ENCODE results near the gene HCLS1. TPM values are rescaled to one million over a fixed set of nuclear protein-coding genes. Genes with fewer than 3 reads are reported as not detected.
"Not testable (repeated sequence)": the region's sequence is repeated elsewhere in the genome, so short reads cannot be mapped to it uniquely, and the experiment has no call there.

HCLS1 gene, protein sequence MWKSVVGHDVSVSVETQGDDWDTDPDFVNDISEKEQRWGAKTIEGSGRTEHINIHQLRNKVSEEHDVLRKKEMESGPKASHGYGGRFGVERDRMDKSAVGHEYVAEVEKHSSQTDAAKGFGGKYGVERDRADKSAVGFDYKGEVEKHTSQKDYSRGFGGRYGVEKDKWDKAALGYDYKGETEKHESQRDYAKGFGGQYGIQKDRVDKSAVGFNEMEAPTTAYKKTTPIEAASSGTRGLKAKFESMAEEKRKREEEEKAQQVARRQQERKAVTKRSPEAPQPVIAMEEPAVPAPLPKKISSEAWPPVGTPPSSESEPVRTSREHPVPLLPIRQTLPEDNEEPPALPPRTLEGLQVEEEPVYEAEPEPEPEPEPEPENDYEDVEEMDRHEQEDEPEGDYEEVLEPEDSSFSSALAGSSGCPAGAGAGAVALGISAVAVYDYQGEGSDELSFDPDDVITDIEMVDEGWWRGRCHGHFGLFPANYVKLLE
- total RNA-seq = 100 to 1,000 TPM; 316 to 318 TPM

GRCh38 chr3:121660356-121661171 lies at the start of gene HCLS1:
Gene HCLS1 (minus strand): TSS chr3:121660903. CDS start chr3:121658347, 2,556 bp downstream.
- H3K27ac Mint-ChIP-seq = peak within 1 kb of the TSS; percentile 100
- no peaks in the 10 kb centered on the region for H3K9me3 Mint-ChIP-seq
- H3K27me3 Mint-ChIP-seq = no peaks in the 10 kb centered on the region
- ATAC-seq (ENCODE audit: low read depth) (peak; percentile 86), DNase-seq (peak; percentile 80)
- POLR2A ChIA-PET = interaction anchor here (0.5 to 2.8 kb wide), 16 partner anchors 9 to 756 kb away, joined by 3 to 23 read pairs (median 4); partner anchors contain the start of genes FAM162A, GOLGB1, POLQ and WDR5B
- H3K4me1 Mint-ChIP-seq = peaks cover 44% of the 10 kb centered on the region
- peaks cover 65% of the 10 kb centered on the region for H3K36me3 Mint-ChIP-seq
- H3K4me3 Mint-ChIP-seq = peak within 1 kb of the TSS; percentile 96

GRCh38 chr3:121710347-121710746 lies 49.6 kb upstream of the HCLS1 start:
- ATAC-seq (ENCODE audit: low read depth) (no peak), DNase-seq (no peak)
- Mint-ChIP-seq H3K27me3 (no peaks in the 10 kb centered on the region), H3K4me3 (no peak overlapping the region), H3K9me3 (no peaks in the 10 kb centered on the region), H3K4me1 (no peaks in the 10 kb centered on the region), H3K36me3 (peaks cover 42% of the 10 kb centered on the region), H3K27ac (no peak overlapping the region)
- POLR2A ChIA-PET = no interaction called here

DNA sequence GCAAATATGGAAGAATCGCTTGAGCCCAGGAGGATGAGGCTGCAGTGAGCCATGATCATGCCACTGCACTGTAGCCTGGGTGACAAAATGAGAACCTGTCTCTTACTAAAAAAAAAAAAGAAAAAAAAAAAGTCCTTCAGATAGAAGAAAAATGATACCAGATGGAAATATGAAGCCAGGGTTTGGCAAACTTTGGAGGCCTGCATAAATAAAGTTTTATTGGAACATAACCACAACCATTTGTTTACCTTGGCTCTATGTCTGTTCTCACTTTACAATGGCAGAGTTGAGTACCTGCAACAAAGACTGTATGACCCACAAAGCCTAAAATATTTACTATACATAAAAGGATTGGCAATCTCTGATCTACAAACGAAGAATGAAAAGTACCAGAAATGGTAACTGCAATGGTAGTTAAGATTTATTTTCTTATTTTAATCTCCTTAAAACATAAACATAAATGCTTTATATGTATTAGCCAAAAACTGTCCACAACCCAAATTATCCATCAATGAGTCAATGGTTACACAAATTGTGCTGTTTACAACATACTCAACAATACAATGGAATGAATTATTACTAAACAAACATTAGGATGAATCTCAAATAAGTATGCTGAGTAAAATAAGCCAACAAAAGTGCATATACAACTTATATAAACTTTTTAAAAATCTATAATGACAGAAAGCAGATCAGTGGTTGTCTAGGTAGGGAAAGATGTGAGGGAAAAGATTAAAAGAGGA lies 47.0 kb upstream of the HCLS1 start:
- Mint-ChIP-seq H3K27ac (no peak overlapping the region), H3K36me3 (peaks cover 43% of the 10 kb centered on the region), H3K4me3 (no peak overlapping the region), H3K9me3 (no peaks in the 10 kb centered on the region), H3K4me1 (no peaks in the 10 kb centered on the region), H3K27me3 (no peaks in the 10 kb centered on the region)
- ATAC-seq (ENCODE audit: low read depth) = no peak
- POLR2A ChIA-PET = interaction anchor here (0.7 kb wide), 1 partner anchor 47 kb away, joined by 5 read pairs; the partner anchor contains the start of gene HCLS1
- no peak for DNase-seq

DNA sequence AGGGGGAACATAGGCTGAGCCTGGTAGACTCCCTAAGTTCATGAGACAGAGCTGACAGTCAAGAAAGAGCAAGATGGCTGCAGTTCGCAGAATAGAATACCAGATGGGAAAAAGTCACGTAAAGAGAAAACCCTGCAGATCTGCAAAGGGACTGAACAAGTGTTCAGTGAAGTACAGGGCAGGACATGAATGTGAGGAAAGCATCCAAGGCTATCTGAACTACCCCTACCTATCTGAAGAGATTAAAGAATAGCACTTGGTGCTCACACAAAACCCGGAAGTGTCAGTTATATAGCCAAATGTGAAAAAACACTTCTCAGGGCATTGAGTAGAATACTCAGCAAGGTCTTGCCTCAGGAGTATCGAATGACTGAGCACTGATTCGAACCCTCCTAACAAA lies 44.8 kb upstream of the HCLS1 start:
- Mint-ChIP-seq H3K36me3 (peaks cover 43% of the 10 kb centered on the region), H3K27me3 (no peaks in the 10 kb centered on the region), H3K27ac (no peak overlapping the region), H3K4me1 (no peaks in the 10 kb centered on the region), H3K4me3 (no peak overlapping the region), H3K9me3 (no peaks in the 10 kb centered on the region)
- DNase-seq (no peak), ATAC-seq (ENCODE audit: low read depth) (no peak)
- POLR2A ChIA-PET = interaction anchor here (0.6 kb wide), 1 partner anchor 159 kb away, joined by 3 read pairs; no protein-coding TSS in a partner anchor

DNA sequence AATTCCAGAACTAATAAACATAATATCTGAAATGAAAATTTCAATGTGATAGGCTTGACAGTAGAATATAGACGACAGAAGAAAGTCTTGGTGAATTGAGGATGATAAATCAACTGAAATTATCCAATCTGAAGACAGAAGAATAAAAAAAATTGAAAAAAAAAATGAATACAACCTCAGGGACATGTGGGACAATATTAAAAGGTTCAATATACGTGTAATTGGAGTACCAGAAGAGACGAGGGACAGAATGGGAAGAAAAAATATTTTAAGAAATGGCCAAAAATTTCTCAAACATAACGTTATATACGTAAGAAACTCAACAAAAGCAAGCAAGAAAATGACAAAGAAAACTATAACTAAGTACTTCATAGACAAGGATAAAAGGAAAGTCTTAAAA lies 43.3 kb upstream of the HCLS1 start:
- Mint-ChIP-seq H3K36me3 (peaks cover 35% of the 10 kb centered on the region), H3K27ac (no peak overlapping the region)

DNA sequence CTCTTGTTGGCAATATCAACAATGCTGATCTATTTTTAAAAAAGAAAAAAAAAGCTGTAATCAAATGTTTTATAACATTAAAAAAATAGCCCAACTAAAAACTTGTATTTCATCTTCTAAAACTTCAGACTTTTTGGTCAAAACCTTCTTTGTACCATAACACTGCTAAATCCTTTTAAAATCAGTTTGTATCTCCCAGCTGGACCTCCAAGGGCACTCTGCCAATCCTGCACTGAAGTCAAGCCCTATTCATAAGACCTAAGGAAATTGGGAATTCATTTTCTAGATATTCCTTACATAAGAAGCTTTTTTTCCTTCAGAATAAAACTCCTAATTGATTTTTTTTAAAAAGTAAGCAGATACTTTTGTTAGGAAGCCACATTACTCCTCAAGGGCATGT lies 38.2 kb upstream of the HCLS1 start:
- no peaks in the 10 kb centered on the region for H3K4me1 Mint-ChIP-seq
- no peak overlapping the region for H3K4me3 Mint-ChIP-seq
- DNase-seq = no peak
- H3K36me3 Mint-ChIP-seq = peaks cover 23% of the 10 kb centered on the region
- ATAC-seq (ENCODE audit: low read depth) = no peak
- no peaks in the 10 kb centered on the region for H3K27me3 Mint-ChIP-seq
- POLR2A ChIA-PET = no interaction called here
- H3K27ac Mint-ChIP-seq = no peak overlapping the region
- H3K9me3 Mint-ChIP-seq = no peaks in the 10 kb centered on the region

More for the DNA sequence above, 43.3 kb upstream of the HCLS1 start:
- Mint-ChIP-seq H3K4me3 (no peak overlapping the region), H3K4me1 (no peaks in the 10 kb centered on the region), H3K27me3 (no peaks in the 10 kb centered on the region), H3K9me3 (no peaks in the 10 kb centered on the region)
- no peak for DNase-seq
- POLR2A ChIA-PET = no interaction called here
- ATAC-seq (ENCODE audit: low read depth) = no peak

DNA sequence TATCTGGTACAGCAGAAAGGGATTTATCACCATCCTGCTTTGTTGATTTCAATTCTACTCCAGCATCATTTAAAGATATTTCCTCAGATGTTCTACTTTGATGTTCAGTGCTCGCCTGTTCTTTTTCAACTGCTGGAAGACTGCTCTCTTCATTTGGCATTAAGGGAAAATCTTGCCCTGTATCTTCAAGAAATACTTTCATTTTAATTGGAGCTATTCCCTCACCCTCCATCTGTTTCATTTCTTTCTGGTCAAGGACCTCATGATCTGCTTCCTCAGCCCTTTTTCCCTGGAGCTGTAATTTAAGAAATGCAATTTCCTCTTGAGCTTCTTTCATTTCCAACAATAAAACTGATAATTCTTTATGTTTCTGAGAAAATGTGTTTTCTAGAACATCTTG lies 37.8 kb upstream of the HCLS1 start:
- ATAC-seq (ENCODE audit: low read depth) (no peak), DNase-seq (no peak)
- Mint-ChIP-seq H3K27me3 (no peaks in the 10 kb centered on the region), H3K9me3 (no peaks in the 10 kb centered on the region), H3K4me3 (no peak overlapping the region), H3K36me3 (peaks cover 19% of the 10 kb centered on the region), H3K4me1 (no peaks in the 10 kb centered on the region), H3K27ac (no peak overlapping the region)
- POLR2A ChIA-PET = no interaction called here

DNA sequence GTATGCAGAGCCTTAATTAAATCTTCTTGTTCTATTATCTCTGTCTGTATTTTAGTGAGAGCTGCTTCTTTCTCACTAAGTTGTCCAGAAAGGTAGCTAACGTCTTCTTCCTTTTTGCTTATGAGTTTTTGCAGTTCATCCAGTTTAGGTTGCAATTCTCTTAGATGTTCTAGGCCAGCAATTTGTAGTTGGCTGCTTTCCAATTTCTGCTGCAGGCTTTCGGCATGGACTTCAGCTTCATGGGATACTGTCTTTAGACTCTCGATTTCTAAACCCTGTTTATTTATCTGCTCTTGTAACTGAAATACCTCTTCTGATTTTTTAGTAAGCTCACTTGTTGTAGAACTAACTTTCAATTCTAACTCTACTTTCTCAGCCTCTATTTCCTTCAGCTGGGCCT lies 35.5 kb upstream of the HCLS1 start:
- POLR2A ChIA-PET = no interaction called here
- H3K4me1 Mint-ChIP-seq = peaks cover 4% of the 10 kb centered on the region
- ATAC-seq (ENCODE audit: low read depth) (no peak), DNase-seq (no peak)
- no peaks in the 10 kb centered on the region for H3K9me3 Mint-ChIP-seq
- H3K4me3 Mint-ChIP-seq = no peak overlapping the region
- H3K27ac Mint-ChIP-seq = no peak overlapping the region
- H3K27me3 Mint-ChIP-seq = no peaks in the 10 kb centered on the region
- peaks cover 30% of the 10 kb centered on the region for H3K36me3 Mint-ChIP-seq

- DNase-seq (no peak), ATAC-seq (ENCODE audit: low read depth) (no peak)
- no peak overlapping the region for H3K27ac Mint-ChIP-seq
- POLR2A ChIA-PET = interaction anchor here (0.6 to 2.2 kb wide), 3 partner anchors 32 to 1509 kb away, joined by 3 to 16 read pairs (median 4); partner anchors contain the start of genes HCLS1 and SEC22A
- no peak overlapping the region for H3K4me3 Mint-ChIP-seq
- H3K4me1 Mint-ChIP-seq = peaks cover 11% of the 10 kb centered on the region
- H3K36me3 Mint-ChIP-seq = peaks cover 34% of the 10 kb centered on the region
- H3K9me3 Mint-ChIP-seq = no peaks in the 10 kb centered on the region
- no peaks in the 10 kb centered on the region for H3K27me3 Mint-ChIP-seq
These were observed 31.5 kb upstream of the HCLS1 start for GRCh38 chr3:121692010-121692699.

GRCh38 chr3:121690777-121691405 lies 30.2 kb upstream of the HCLS1 start:
- Mint-ChIP-seq H3K27ac (peak overlapping the region; percentile 77), H3K27me3 (no peaks in the 10 kb centered on the region), H3K9me3 (no peaks in the 10 kb centered on the region), H3K4me1 (peaks cover 11% of the 10 kb centered on the region), H3K4me3 (peak overlapping the region; percentile 58), H3K36me3 (peaks cover 40% of the 10 kb centered on the region)
- POLR2A ChIA-PET = interaction anchor here (1.8 to 2.2 kb wide), 2 partner anchors 31 to 59 kb away, joined by 4 to 16 read pairs; partner anchors contain the start of gene HCLS1
- ATAC-seq (ENCODE audit: low read depth) = peak; percentile 78
- DNase-seq = no peak

DNA sequence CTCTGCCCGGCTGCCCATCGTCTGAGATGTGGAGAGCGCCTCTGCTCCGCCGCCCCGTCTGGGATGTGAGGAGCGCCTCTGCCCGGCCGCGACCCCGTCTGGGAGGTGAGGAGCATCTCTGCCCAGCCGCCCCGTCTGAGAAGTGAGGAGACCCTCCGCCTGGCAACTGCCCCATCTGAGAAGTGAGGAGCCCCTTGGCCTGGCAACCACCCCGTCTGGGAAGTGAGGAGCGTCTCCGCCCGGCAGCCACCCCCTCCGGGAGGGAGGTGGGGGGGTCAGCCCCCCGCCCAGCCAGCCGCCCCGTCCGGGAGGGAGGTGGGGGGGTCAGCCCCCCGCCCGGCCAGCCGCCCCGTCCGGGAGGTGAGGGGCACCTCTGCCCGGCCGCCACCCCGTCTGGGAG lies 28.0 kb upstream of the HCLS1 start:
- ATAC-seq (ENCODE audit: low read depth); H3K9me3 Mint-ChIP-seq; H3K27me3 Mint-ChIP-seq; POLR2A ChIA-PET; H3K4me3 Mint-ChIP-seq; DNase-seq; H3K27ac Mint-ChIP-seq: not testable (repeated sequence)
- Mint-ChIP-seq H3K4me1 (peaks cover 11% of the 10 kb centered on the region), H3K36me3 (peaks cover 52% of the 10 kb centered on the region)

GRCh38 chr3:121681792-121682191 lies 21.1 kb upstream of the HCLS1 start:
- Mint-ChIP-seq H3K27ac (no peak overlapping the region), H3K36me3 (peaks cover 41% of the 10 kb centered on the region), H3K27me3 (no peaks in the 10 kb centered on the region), H3K4me1 (no peaks in the 10 kb centered on the region), H3K4me3 (no peak overlapping the region), H3K9me3 (peaks cover 8% of the 10 kb centered on the region)
- ATAC-seq (ENCODE audit: low read depth) (no peak), DNase-seq (no peak)
- POLR2A ChIA-PET = interaction anchor here (1.6 kb wide), 1 partner anchor 21 kb away, joined by 6 read pairs; the partner anchor contains the start of gene HCLS1
